ENCODE data around the gene PLK3. TPM values are rescaled to one million over a fixed set of nuclear protein-coding genes. Genes with fewer than 3 reads are reported as not detected.
A peak's percentile ranks its signal among the peaks of the same experiment; 100 is the strongest.

PLK3 gene
- total and polyA plus RNA-seq, 8 donors = 0.58 to 30.4 (median 17.4) TPM

GRCh38 chr1:44786138-44786840, 13.9 kb upstream of the PLK3 start:
- peak in 1 of 3 donors; percentile 62 for TF ChIP-seq POLR2AphosphoS5 (IDR thresholded peaks at IDR 0.05)
- no peak for TF ChIP-seq POLR2A (IDR thresholded peaks at IDR 0.05)
- TF ChIP-seq, protein P1, sequence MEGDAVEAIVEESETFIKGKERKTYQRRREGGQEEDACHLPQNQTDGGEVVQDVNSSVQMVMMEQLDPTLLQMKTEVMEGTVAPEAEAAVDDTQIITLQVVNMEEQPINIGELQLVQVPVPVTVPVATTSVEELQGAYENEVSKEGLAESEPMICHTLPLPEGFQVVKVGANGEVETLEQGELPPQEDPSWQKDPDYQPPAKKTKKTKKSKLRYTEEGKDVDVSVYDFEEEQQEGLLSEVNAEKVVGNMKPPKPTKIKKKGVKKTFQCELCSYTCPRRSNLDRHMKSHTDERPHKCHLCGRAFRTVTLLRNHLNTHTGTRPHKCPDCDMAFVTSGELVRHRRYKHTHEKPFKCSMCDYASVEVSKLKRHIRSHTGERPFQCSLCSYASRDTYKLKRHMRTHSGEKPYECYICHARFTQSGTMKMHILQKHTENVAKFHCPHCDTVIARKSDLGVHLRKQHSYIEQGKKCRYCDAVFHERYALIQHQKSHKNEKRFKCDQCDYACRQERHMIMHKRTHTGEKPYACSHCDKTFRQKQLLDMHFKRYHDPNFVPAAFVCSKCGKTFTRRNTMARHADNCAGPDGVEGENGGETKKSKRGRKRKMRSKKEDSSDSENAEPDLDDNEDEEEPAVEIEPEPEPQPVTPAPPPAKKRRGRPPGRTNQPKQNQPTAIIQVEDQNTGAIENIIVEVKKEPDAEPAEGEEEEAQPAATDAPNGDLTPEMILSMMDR (IDR thresholded peaks at IDR 0.05) = peak in 6 of 7 experiments; percentile 72 to 100 (median 99)
- Histone ChIP-seq H3K9me3 (no peaks in the 10 kb centered on the region), H3K36me3 (peaks cover 0 to 11% (median 9%) of the 10 kb centered on the region in 4 donors), H3K4me3 (peak overlapping the region; percentile 47 to 51 (median 50)), H3K27me3 (no peaks in the 10 kb centered on the region), H3K4me1 (peaks cover 32 to 36% (median 34%) of the 10 kb centered on the region in 4 donors), H3K27ac (peak overlapping the region; percentile 27 to 78 (median 52))
- intact Hi-C loops (cut with DNase I; ENCODE audit: low total_unique reads) = no loop called here
- 4 to 8% (median 6%) methylated on average over 6 to 49 of the region's 49 CpGs for WGBS, 5 donors
- DNase-seq = peak; percentile 77 to 93

DNA sequence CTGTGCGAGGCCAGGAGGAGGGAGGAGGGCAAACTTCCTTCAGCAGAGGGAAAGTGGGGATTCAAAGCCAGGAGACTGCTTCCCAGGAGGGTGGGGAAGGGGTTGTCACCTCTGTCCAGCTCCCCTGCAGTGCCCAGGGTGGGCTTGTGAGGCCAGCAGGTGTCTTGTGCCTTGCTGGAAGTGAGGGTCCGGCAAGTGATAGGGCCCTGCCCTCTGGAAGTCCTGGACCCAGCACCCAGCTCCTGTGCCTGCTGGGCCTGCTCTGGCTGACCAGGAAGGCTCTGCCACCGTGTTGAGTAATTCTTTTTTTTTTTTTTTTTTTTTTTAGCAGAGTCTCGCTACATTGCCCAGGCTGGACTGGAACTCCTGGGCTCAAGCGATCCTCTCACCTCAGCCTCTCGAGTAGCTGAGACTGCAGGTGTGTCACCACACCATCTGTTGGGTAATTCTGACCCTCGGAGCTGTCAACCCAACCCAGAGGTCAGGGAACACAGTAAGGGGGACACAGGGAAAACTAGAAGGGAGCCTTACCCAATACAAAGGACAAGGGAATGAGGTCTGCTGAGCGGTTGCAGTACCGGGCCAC, 13.2 kb upstream of the PLK3 start:
- H3K27ac ChIP-seq = peak overlapping the region; percentile 27 to 78 (median 52)
- intact Hi-C loops (cut with DNase I; ENCODE audit: low total_unique reads) = no loop called here
- H3K36me3 ChIP-seq = peaks cover 0 to 5% (median 3%) of the 10 kb centered on the region in 4 donors
- TF ChIP-seq EP300 (IDR thresholded peaks at IDR 0.05) = no peak
- no peaks in the 10 kb centered on the region for H3K9me3 ChIP-seq
- peak overlapping the region in 2 of 4 donors; percentile 47 to 51 for H3K4me3 ChIP-seq
- peaks cover 32 to 36% (median 34%) of the 10 kb centered on the region in 4 donors for H3K4me1 ChIP-seq
- WGBS, 5 donors = 79 to 85% (median 83%) methylated on average over 8 to 9 of the region's 9 CpGs
- H3K27me3 ChIP-seq = no peaks in the 10 kb centered on the region
- DNase-seq = no peak

- Histone ChIP-seq H3K9me3 (no peaks in the 10 kb centered on the region), H3K36me3 (no peaks in the 10 kb centered on the region), H3K27me3 (no peaks in the 10 kb centered on the region), H3K27ac (no peak overlapping the region), H3K4me3 (no peak overlapping the region), H3K4me1 (peaks cover 32 to 36% (median 34%) of the 10 kb centered on the region in 4 donors)
- intact Hi-C loops (cut with DNase I; ENCODE audit: low total_unique reads) = no loop called here
- no peak for DNase-seq
- WGBS, 5 donors = 93 to 96% (median 94%) methylated on average over 9 to 10 of the region's 10 CpGs
- TF ChIP-seq, protein P1 (IDR thresholded peaks at IDR 0.05) = no peak
- TF ChIP-seq POLR2A (IDR thresholded peaks at IDR 0.05) = no peak
Measured at GRCh38 chr1:44787506-44787905, 12.7 kb upstream of the PLK3 start.

GRCh38 chr1:44788120-44788860, 11.9 kb upstream of the PLK3 start, which contains the start of gene BEST4:
Gene BEST4 (minus strand): TSS chr1:44788170. CDS start chr1:44787705, 465 bp downstream.
- no peaks in the 10 kb centered on the region for H3K9me3 ChIP-seq
- WGBS, 5 donors = 79 to 95% (median 84%) methylated on average over 7 to 9 of the region's 9 CpGs
- TF ChIP-seq EP300 (IDR thresholded peaks at IDR 0.05) = no peak
- no peak for TF ChIP-seq POLR2A (IDR thresholded peaks at IDR 0.05)
- TF ChIP-seq POLR2AphosphoS5 (IDR thresholded peaks at IDR 0.05) = no peak
- TF ChIP-seq, protein P1 (IDR thresholded peaks at IDR 0.05) = no peak
- intact Hi-C loops (cut with DNase I; ENCODE audit: low total_unique reads) = no loop called here
- H3K36me3 ChIP-seq = no peaks in the 10 kb centered on the region
- H3K27me3 ChIP-seq = no peaks in the 10 kb centered on the region
- peaks cover 32 to 36% (median 34%) of the 10 kb centered on the region in 4 donors for H3K4me1 ChIP-seq
- peak within 1 kb of the TSS in 2 of 5 donors; percentile 27 to 72 for H3K27ac ChIP-seq
- H3K4me3 ChIP-seq = no peak within 1 kb of the TSS
- peak in 1 of 2 donors; percentile 12 for DNase-seq
